GM18507 (cell line): ENCODE data around the gene PAM16.
"Not testable (repeated sequence)": the region's sequence is repeated elsewhere in the genome, so short reads cannot be mapped to it uniquely, and the experiment has no call there.

ENCODE experiments used
- DNase-seq: peaks from one replicate; pipeline ENCODE4 v3.0.0; 2011; ENCODE audit warnings: low read depth; ENCODE audit not compliant: insufficient read length; ENCODE audit errors: extremely low spot score
- FAIRE-seq: peaks from 2 replicates; lab custom pipeline; 2011; peaks lifted over from hg19 to GRCh38; lab: Jason Lieb, UNC

Gene PAM16

GRCh38 chr16:4358831-4359561, 7.9 kb upstream of the PAM16 start:
- DNase-seq, result peak; percentile 59
- FAIRE-seq, result peak; percentile 73

DNA sequence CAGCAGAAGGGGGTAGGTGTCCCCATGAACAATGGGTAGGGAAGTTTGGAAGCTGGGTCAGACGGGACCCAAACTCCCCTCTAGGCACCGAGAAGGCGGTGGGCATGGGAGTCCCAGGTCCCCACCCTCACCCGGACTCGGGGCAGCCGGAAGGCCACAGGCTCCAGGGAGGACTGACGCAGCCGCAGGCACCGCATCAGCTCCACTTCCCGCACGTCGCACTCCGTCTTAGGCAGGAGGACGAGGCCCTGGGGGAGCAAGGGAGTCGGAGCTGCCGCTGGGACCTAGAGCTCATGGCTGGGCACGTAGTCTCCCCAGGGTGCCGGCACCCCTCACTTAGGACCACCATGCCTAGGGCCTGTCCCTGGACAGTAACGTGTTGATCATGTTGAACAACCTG, 7.1 kb upstream of the PAM16 start:
- FAIRE-seq (no peak), DNase-seq (no peak)

GRCh38 chr16:4356820-4357219, 5.7 kb upstream of the PAM16 start:
- no peak for FAIRE-seq
- DNase-seq, result no peak

DNA sequence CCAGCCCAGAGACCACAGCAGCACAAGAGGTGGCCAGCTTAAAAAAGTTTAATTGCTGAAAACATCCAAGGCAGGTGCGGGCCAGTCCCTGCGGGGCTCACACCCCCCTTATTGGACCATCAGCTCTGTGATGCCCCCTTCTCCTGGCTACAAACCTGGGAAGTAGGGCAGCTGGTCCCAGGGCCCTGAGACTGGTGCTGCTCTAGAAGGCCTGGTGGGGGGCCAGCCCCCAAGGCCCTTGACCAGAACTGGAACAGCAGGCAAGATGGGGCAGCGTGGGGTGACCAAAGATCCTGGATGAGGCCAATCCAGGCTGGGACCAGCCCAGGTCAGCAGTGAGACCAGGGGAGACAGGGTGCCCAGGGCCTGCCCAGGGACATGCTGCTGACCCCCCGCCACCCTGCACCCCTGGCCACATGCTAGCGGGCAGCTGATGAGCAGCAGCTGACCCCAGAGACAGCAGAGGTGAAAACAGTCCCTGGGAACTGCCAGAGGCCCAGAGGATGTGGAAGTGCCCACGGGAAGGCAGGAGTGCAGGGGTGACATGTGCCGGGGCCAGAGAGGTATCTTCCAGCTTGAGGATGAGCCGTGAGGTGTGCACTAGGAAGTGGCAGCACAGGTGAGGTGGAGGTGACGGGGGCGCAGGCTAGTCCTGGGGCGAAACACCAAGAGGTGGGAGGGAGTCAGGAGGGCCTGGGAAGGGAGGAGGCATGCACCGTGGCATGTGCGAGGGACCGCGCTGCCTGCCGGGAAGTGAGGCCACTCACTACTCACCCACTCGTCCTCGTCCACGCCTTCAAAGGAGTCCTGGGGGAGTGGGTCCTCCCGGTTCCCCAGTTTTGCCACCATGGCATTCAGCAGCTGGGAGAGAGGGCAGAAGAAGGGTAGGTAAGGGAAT, 3.6 kb upstream of the PAM16 start:
- DNase-seq (no peak), FAIRE-seq (no peak)

GRCh38 chr16:4353675-4354074, 2.6 kb upstream of the PAM16 start:
- no peak for FAIRE-seq
- DNase-seq, result no peak

GRCh38 chr16:4352843-4353242, 1.7 kb upstream of the PAM16 start:
- no peak for FAIRE-seq
- DNase-seq, result no peak

- DNase-seq, result no peak
- no peak for FAIRE-seq
These were observed 759 bp upstream of the PAM16 start for GRCh38 chr16:4351880-4352279.

- DNase-seq (no peak), FAIRE-seq (no peak)
These were observed 745 bp downstream of the PAM16 start for GRCh38 chr16:4350365-4350786.

GRCh38 chr16:4349332-4349731, 1.8 kb downstream of the PAM16 start:
- FAIRE-seq, result no peak
- no peak for DNase-seq

DNA sequence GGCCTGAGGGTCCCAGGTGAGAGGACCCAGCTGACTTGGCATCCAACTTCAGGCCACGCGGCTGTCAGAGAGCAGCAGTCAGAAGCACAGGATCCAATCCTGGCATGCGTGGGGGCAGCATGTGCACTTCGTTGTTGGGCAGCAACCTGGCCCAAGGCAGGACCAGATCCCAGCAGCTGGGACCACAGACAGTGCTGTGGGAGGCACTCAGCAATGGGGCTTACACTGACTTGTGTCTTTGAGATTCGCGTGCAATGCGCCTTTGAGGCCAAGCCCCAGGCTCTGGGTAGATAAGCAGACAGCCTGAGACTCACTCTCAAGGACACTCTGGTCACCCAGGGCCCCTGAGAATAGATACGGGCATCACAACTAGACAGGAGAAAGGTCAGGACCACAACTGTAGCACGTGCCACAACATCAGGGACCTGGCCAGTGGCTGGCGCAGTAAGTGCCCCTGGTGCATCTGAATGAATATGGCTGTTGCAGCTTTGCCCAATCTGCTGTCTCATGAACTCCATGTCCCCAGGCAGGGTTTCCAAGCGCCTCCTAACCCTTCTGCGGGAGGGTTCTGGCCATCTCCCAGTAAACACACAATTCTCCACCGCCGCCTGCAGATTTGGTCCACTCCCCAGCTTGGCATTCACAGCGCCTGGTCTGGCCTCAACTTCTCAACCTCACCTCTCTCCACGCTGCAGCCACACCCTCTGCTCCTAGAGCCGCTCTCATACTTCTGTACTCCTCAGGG, 3.2 kb downstream of the PAM16 start:
- FAIRE-seq, result no peak
- DNase-seq, result no peak

- DNase-seq, result no peak
- no peak for FAIRE-seq
These were observed 4.1 kb downstream of the PAM16 start for GRCh38 chr16:4347010-4347409.

- no peak for FAIRE-seq
- no peak for DNase-seq
These were observed 5.0 kb downstream of the PAM16 start for GRCh38 chr16:4345836-4346781.

- FAIRE-seq (no peak), DNase-seq (no peak)
These were observed 5.9 kb downstream of the PAM16 start for GRCh38 chr16:4344983-4345835.

DNA sequence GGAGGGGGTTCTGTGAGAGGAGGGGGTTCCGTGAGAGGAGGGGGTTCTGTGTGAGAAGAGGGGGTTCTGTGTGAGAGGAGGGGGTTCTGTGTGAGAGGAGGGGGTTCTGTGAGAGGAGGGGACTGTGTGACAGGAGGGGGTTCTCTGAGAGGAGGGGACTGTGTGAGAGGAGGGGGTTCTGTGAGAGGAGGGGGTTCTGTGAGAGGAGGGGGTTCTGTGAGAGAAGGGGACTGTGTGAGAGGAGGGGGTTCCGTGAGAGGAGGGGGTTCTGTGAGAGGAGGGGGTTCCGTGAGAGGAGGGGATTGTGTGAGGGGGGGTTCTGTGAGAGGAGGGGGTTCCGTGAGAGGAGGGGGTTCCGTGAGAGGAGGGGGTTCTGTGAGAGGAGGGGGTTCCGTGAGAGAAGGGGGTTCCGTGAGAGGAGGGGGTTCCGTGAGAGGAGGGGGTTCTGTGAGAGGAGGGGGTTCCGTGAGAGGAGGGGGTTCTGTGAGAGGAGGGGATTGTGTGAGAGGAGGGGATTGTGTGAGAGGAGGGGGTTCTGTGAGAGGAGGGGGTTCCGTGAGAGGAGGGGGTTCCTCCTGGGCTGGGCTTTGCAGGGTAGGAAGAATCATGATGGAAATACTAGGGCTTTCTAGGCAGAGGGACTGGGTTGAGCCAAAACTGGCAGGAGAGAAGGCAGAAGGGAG, 6.7 kb downstream of the PAM16 start:
- not testable (repeated sequence) for FAIRE-seq, DNase-seq

GRCh38 chr16:4342866-4343744, 8.0 kb downstream of the PAM16 start:
- FAIRE-seq, result no peak
- no peak for DNase-seq

GRCh38 chr16:4341250-4341649, 9.9 kb downstream of the PAM16 start:
- DNase-seq (no peak), FAIRE-seq (no peak)

DNA sequence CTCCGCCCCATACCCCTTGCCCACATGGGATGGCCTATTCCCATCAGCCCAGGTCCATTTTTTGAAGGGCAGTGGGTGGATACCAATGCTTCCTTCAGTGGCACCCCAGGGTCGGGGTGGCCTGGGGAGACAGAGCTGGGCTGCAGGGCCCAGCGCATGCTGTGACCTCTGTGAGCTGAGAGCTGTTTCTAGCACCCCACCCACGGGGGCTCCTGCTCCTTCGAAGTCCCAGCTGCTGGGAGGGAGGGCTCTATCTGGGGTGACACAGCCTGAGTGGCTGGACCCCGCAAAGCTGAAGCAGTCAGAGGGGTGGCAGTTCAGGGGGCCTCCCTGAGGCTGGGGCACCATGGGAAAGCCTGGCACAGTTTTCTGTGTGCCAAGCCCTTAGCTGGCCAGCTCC, 10.7 kb downstream of the PAM16 start:
- DNase-seq (no peak), FAIRE-seq (no peak)
